Tibial nerve (tissue), 4 donors: ENCODE results near the gene ICA1L.
"Not testable (repeated sequence)": the region's sequence is repeated elsewhere in the genome, so short reads cannot be mapped to it uniquely, and the experiment has no call there.

Experiments
- EP300 ChIP-seq, 2 donors: sonication (generic); formaldehyde crosslinking; IDR thresholded peaks; one replicate each; pipeline ENCODE4 v1.6.1; 2017; ENCODE audit warnings: antibody characterized with exemption in 2 of 2, mild to moderate bottlenecking in 1 of 2
- POLR2A ChIP-seq, 2 donors: fragments of 450-650 bp; IDR thresholded peaks; one replicate each; pipeline ENCODE4 v1.6.1; 2017; ENCODE audit warnings: antibody characterized with exemption in 2 of 2, mild to moderate bottlenecking in 2 of 2, moderate library complexity in 2 of 2
- TF ChIP-seq, protein P1 (sequence below), 5 experiments: fragments of 200-600 bp in 3 of 5; fragments of 450-650 bp in 2 of 5; sonication (generic) in 3 of 5; IDR thresholded peaks; one replicate each; pipeline ENCODE4 v1.5.1; 2016 to 2019; ENCODE audit warnings: antibody characterized with exemption in 5 of 5, mild to moderate bottlenecking in 3 of 5, moderate library complexity in 2 of 5

DNA sequence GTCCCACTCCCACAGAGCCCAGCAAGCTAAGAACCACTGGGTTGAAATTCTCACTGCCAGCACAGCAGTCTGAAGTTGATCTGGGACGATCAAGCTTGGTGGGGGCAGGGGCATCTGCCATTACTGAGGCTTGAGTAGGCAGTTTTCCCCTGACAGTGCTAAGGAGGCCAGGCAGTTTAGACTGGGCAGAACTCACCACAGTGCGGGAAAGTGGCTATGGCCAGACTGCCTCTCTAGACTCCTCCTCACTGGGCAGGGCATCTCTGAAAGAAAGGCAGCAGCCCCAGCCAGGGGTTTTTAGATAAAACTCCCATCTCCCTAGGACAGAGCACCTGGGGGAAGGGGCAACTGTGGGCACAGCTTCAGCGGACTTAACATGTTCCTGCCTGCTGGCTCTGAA is 22.2 kb downstream of the ICA1L start:
- not testable (repeated sequence) for TF ChIP-seq POLR2A, EP300 (IDR thresholded peaks at IDR 0.05)
- TF ChIP-seq, protein P1, sequence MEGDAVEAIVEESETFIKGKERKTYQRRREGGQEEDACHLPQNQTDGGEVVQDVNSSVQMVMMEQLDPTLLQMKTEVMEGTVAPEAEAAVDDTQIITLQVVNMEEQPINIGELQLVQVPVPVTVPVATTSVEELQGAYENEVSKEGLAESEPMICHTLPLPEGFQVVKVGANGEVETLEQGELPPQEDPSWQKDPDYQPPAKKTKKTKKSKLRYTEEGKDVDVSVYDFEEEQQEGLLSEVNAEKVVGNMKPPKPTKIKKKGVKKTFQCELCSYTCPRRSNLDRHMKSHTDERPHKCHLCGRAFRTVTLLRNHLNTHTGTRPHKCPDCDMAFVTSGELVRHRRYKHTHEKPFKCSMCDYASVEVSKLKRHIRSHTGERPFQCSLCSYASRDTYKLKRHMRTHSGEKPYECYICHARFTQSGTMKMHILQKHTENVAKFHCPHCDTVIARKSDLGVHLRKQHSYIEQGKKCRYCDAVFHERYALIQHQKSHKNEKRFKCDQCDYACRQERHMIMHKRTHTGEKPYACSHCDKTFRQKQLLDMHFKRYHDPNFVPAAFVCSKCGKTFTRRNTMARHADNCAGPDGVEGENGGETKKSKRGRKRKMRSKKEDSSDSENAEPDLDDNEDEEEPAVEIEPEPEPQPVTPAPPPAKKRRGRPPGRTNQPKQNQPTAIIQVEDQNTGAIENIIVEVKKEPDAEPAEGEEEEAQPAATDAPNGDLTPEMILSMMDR (IDR thresholded peaks at IDR 0.05) = not testable (repeated sequence)
